K562 (cell line): ENCODE measurements around the gene RELL1.

Source experiments
- BCL6 ChIP-seq: fragments of 250-450 bp; sonication (Bioruptor Pico); IDR thresholded peaks from 2 replicates; pipeline ENCODE4 v1.4.0; 2020
- CTCF ChIP-seq, 3 experiments: IDR thresholded peaks in 2 of 3; conservative IDR thresholded peaks in 1 of 3; 2 replicates each; pipeline ENCODE4 v1.5.1; 2011 to 2012; ENCODE audit warnings: low read length in 3 of 3, mild to moderate bottlenecking in 3 of 3, control low read depth in 2 of 3, improper control_type of control experiment in 1 of 3, inconsistent platforms in 1 of 3, low read depth in 1 of 3, mixed read lengths in 1 of 3, moderate library complexity in 1 of 3; ENCODE audit not compliant: insufficient read depth in 2 of 3
- DNMT1 ChIP-seq: fragments of 450-650 bp; IDR thresholded peaks from 2 replicates; pipeline ENCODE4 v1.6.1; 2016; ENCODE audit warnings: antibody characterized with exemption, mild to moderate bottlenecking
- GABPA ChIP-seq: fragments of 200-800 bp; sonication (Bioruptor generic); conservative IDR thresholded peaks from 2 replicates; pipeline ENCODE4 v1.6.1; 2016; ENCODE audit warnings: low read depth, missing genetic modification characterization, missing compliant biosample characterization
- HDAC8 ChIP-seq: fragments of 450-650 bp; IDR thresholded peaks from 2 replicates; pipeline ENCODE4 v1.6.1; 2016; ENCODE audit warnings: mild to moderate bottlenecking, missing genetic modification characterization, moderate library complexity, missing compliant biosample characterization
- POLR2AphosphoS2 ChIP-seq: IDR thresholded peaks from 2 replicates; pipeline ENCODE4 v1.6.1; 2012; ENCODE audit warnings: low read length, improper control_type of control experiment
- TBP ChIP-seq: optimal IDR thresholded peaks from 2 replicates; pipeline ENCODE3; 2011; ENCODE audit warnings: low read depth, low read length, improper control_type of control experiment
- TEAD4 ChIP-seq, 2 experiments: sonication (generic) in 1 of 2; formaldehyde crosslinking in 1 of 2; IDR thresholded peaks; 2 replicates each; pipeline versions ENCODE4 v1.6.1 to v1.8.0; 2012 to 2022; ENCODE audit warnings: borderline replicate concordance in 1 of 2, inconsistent platforms in 1 of 2, low read length in 1 of 2, mild to moderate bottlenecking in 1 of 2, missing genetic modification reagents in 1 of 2
- ZNF274 ChIP-seq: IDR thresholded peaks from 2 replicates; pipeline ENCODE4 v1.6.1; 2011; ENCODE audit warnings: low read depth, mild to moderate bottlenecking, low read length, moderate library complexity, borderline replicate concordance
- ZNF354B ChIP-seq: fragments of 250-450 bp; sonication (Bioruptor Pico); IDR thresholded peaks from 2 replicates; pipeline ENCODE4 v1.4.0; 2020
- TF ChIP-seq, protein P1 (sequence below): sonication (generic); formaldehyde crosslinking; IDR thresholded peaks from 2 replicates; pipeline ENCODE4 v1.8.1; 2022; ENCODE audit warnings: missing genetic modification reagents
- TF ChIP-seq, protein P2 (sequence below): fragments of 250-450 bp; sonication (Bioruptor Pico); IDR thresholded peaks from 2 replicates; pipeline ENCODE4 v1.4.0; 2020; ENCODE audit warnings: borderline replicate concordance

GRCh38 chr4:37607018-37607417 is 79.2 kb downstream of the RELL1 start:
- TF ChIP-seq, protein P1, sequence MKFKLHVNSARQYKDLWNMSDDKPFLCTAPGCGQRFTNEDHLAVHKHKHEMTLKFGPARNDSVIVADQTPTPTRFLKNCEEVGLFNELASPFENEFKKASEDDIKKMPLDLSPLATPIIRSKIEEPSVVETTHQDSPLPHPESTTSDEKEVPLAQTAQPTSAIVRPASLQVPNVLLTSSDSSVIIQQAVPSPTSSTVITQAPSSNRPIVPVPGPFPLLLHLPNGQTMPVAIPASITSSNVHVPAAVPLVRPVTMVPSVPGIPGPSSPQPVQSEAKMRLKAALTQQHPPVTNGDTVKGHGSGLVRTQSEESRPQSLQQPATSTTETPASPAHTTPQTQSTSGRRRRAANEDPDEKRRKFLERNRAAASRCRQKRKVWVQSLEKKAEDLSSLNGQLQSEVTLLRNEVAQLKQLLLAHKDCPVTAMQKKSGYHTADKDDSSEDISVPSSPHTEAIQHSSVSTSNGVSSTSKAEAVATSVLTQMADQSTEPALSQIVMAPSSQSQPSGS (CRISPR knock-in tag) = no peak
- TF ChIP-seq CTCF (IDR thresholded peaks at IDR 0.05 in 2 of 3, conservative IDR thresholded peaks at IDR 0.05 in 1 of 3; ENCODE audit: insufficient read depth in 2 of 3, low read depth in 1 of 3, low read length in 3 of 3) (no peak), TBP (no peak), HDAC8 (no peak), GABPA (no peak), DNMT1 (no peak), ZNF274 (no peak), BCL6 (CRISPR knock-in tag) (no peak), ZNF354B (CRISPR knock-in tag) (no peak), TEAD4 (IDR thresholded peaks at IDR 0.05; ENCODE audit: low read length) (no peak), TEAD4 (CRISPR knock-in tag; IDR thresholded peaks at IDR 0.05; ENCODE audit: borderline replicate concordance) (no peak), POLR2AphosphoS2 (no peak)
- TF ChIP-seq, protein P2, sequence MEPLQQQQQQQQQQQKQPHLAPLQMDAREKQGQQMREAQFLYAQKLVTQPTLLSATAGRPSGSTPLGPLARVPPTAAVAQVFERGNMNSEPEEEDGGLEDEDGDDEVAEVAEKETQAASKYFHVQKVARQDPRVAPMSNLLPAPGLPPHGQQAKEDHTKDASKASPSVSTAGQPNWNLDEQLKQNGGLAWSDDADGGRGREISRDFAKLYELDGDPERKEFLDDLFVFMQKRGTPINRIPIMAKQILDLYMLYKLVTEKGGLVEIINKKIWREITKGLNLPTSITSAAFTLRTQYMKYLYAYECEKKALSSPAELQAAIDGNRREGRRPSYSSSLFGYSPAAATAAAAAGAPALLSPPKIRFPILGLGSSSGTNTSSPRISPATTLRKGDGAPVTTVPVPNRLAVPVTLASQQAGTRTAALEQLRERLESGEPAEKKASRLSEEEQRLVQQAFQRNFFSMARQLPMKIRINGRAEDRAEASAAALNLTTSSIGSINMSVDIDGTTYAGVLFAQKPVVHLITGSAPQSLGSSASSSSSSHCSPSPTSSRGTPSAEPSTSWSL (CRISPR knock-in tag) = no peak
